Liver (tissue), 9 donors: Measurements from ENCODE around the gene TTF2. TPM values are rescaled to one million over a fixed set of nuclear protein-coding genes. Genes with fewer than 3 reads are reported as not detected.

ENCODE experiments used
- DNase-seq: peaks from one replicate; pipeline ENCODE4 v3.0.0-alpha.2; 2017; ENCODE audit warnings: low spot score
- H3K27ac ChIP-seq, 2 donors: one replicate each; pipeline ENCODE4 v1.7.0; 2013; ENCODE audit warnings: inconsistent platforms in 2 of 2, low read length in 2 of 2, control low read depth in 1 of 2, low read depth in 1 of 2, mild to moderate bottlenecking in 1 of 2
- H3K27me3 ChIP-seq, 4 donors: one replicate each; pipeline versions ENCODE4 v1.6.1 to v1.7.0; 2013; ENCODE audit warnings: low read length in 3 of 4, inconsistent platforms in 1 of 4, mild to moderate bottlenecking in 1 of 4, moderate library complexity in 1 of 4; ENCODE audit not compliant: control insufficient read depth in 4 of 4, insufficient read depth in 4 of 4
- H3K36me3 ChIP-seq, 4 donors: one replicate each; pipeline versions ENCODE4 v1.6.1 to v1.7.0; 2013; ENCODE audit warnings: low read length in 3 of 4, mild to moderate bottlenecking in 3 of 4, low read depth in 1 of 4, moderate library complexity in 1 of 4; ENCODE audit not compliant: control insufficient read depth in 4 of 4, insufficient read depth in 3 of 4
- H3K4me1 ChIP-seq, 4 donors: one replicate each; pipeline versions ENCODE4 v1.6.1 to v1.7.0; 2013; ENCODE audit warnings: low read length in 3 of 4, mild to moderate bottlenecking in 3 of 4, moderate library complexity in 1 of 4; ENCODE audit not compliant: control insufficient read depth in 4 of 4, insufficient read depth in 4 of 4
- H3K4me3 ChIP-seq, 3 donors: one replicate each; pipeline versions ENCODE4 v1.6.1 to v1.7.0; 2013; ENCODE audit warnings: low read length in 3 of 3, control low read depth in 1 of 3, low read depth in 1 of 3, mild to moderate bottlenecking in 1 of 3
- H3K9ac ChIP-seq, 2 donors: one replicate each; pipeline ENCODE4 v1.7.0; 2013; ENCODE audit warnings: low read length in 2 of 2, mild to moderate bottlenecking in 2 of 2, moderate library complexity in 2 of 2, control low read depth in 1 of 2, low read depth in 1 of 2
- H3K9me3 ChIP-seq, 4 donors: one replicate each; pipeline versions ENCODE4 v1.6.1 to v1.7.0; 2013; ENCODE audit warnings: low read length in 3 of 4; ENCODE audit not compliant: control insufficient read depth in 4 of 4
- ATF3 ChIP-seq: IDR thresholded peaks from 2 replicates; pipeline ENCODE4 v1.6.1; 2016; ENCODE audit warnings: antibody characterized with exemption
- EGR1 ChIP-seq, 2 donors: IDR thresholded peaks; 2 replicates each; pipeline ENCODE4 v1.6.1; 2016 to 2018; ENCODE audit warnings: antibody characterized with exemption in 2 of 2, low read depth in 2 of 2
- FOXA1 ChIP-seq: IDR thresholded peaks from 2 replicates; pipeline ENCODE4 v1.6.1; 2016; ENCODE audit warnings: antibody characterized with exemption
- FOXA2 ChIP-seq: IDR thresholded peaks from 2 replicates; pipeline ENCODE4 v1.6.1; 2016; ENCODE audit warnings: antibody characterized with exemption
- GABPA ChIP-seq, 2 donors: IDR thresholded peaks in 1 of 2; conservative IDR thresholded peaks in 1 of 2; 2 replicates each; pipeline ENCODE4 v1.6.1; 2016; ENCODE audit warnings: antibody characterized with exemption in 2 of 2, mild to moderate bottlenecking in 1 of 2, moderate library complexity in 1 of 2
- HNF4A ChIP-seq, 2 donors: conservative IDR thresholded peaks; 2 replicates each; pipeline ENCODE4 v1.6.1; 2016; ENCODE audit warnings: antibody characterized with exemption in 2 of 2, mild to moderate bottlenecking in 2 of 2
- HNF4G ChIP-seq: IDR thresholded peaks from 2 replicates; pipeline ENCODE4 v1.6.1; 2016; ENCODE audit warnings: antibody characterized with exemption
- JUND ChIP-seq, 2 donors: IDR thresholded peaks; 2 replicates each; pipeline ENCODE4 v1.6.1; 2016; ENCODE audit warnings: antibody characterized with exemption in 2 of 2
- NR2F2 ChIP-seq: IDR thresholded peaks from 2 replicates; pipeline ENCODE4 v1.6.1; 2016; ENCODE audit warnings: antibody characterized with exemption
- RAD21 ChIP-seq, 2 donors: IDR thresholded peaks; 2 replicates each; pipeline ENCODE4 v1.6.1; 2016; ENCODE audit warnings: antibody characterized with exemption in 2 of 2, mild to moderate bottlenecking in 2 of 2
- REST ChIP-seq: IDR thresholded peaks from 2 replicates; pipeline ENCODE4 v1.6.1; 2016; ENCODE audit warnings: antibody characterized with exemption, mild to moderate bottlenecking
- RXRA ChIP-seq, 2 donors: IDR thresholded peaks; 2 replicates each; pipeline ENCODE4 v1.6.1; 2017 to 2018; ENCODE audit warnings: antibody characterized with exemption in 2 of 2, mild to moderate bottlenecking in 1 of 2
- SP1 ChIP-seq: IDR thresholded peaks from 2 replicates; pipeline ENCODE4 v1.6.1; 2018; ENCODE audit warnings: antibody characterized with exemption, mild to moderate bottlenecking
- TAF1 ChIP-seq: conservative IDR thresholded peaks from 2 replicates; pipeline ENCODE4 v1.6.1; 2016; ENCODE audit warnings: antibody characterized with exemption, mild to moderate bottlenecking
- YY1 ChIP-seq: IDR thresholded peaks from 2 replicates; pipeline ENCODE4 v1.6.1; 2016; ENCODE audit warnings: antibody characterized with exemption, mild to moderate bottlenecking
- WGBS: extraction: QIAGEN DNeasy Blood & Tissue Kit; methylation state at CpG from one replicate; pipeline ENCODE4 v1.1.7; 2013; 5-methylcytosine and 5-hydroxymethylcytosine counted together
- polyA plus RNA-seq, 2 donors: library from polyadenylated mRNA; stranded (reverse) in 1 of 2; unstranded in 1 of 2; fragments of 200-250 nt in 1 of 2; fragments of >200 nt in 1 of 2; fragmentation: Nextera tagmentation in 1 of 2; extraction: Ambion mirVana in 1 of 2; gene quantifications; one replicate each; pipeline versions ENCODE4 v1.2.1 to v1.2.3, GENCODE V29; 2013 to 2015
- total RNA-seq, 2 donors: library from RNA; depleted of rRNA; stranded (reverse); fragments of >200 nt; gene quantifications; one replicate each; pipeline ENCODE4 v1.2.3, GENCODE V29; 2014
- TF ChIP-seq, protein P1 (sequence below): IDR thresholded peaks from 2 replicates; pipeline ENCODE4 v1.6.1; 2016; ENCODE audit warnings: antibody characterized with exemption
- TF ChIP-seq, protein P2 (sequence below): IDR thresholded peaks from 2 replicates; pipeline ENCODE4 v1.6.1; 2016; ENCODE audit warnings: antibody characterized with exemption
- TF ChIP-seq, protein P3 (sequence below): fragments of 150-350 bp; IDR thresholded peaks from 2 replicates; pipeline ENCODE4 v1.5.1; 2017; ENCODE audit warnings: improper control_type of control experiment, low read depth, low read length; ENCODE audit not compliant: missing input control
- donor health status: healthy.
- donor health status: healthy.
- donor health status: healthy.
- donor health status: healthy.
- donor health status: healthy.

The TTF2 gene
- total and polyA plus RNA-seq, 4 donors = 1.3 to 16.9 (median 2.8) TPM

- no peak for TF ChIP-seq JUND (IDR thresholded peaks at IDR 0.05)
- TF ChIP-seq RAD21 (IDR thresholded peaks at IDR 0.05) = no peak
- no peak for TF ChIP-seq TAF1
- TF ChIP-seq, protein P1, sequence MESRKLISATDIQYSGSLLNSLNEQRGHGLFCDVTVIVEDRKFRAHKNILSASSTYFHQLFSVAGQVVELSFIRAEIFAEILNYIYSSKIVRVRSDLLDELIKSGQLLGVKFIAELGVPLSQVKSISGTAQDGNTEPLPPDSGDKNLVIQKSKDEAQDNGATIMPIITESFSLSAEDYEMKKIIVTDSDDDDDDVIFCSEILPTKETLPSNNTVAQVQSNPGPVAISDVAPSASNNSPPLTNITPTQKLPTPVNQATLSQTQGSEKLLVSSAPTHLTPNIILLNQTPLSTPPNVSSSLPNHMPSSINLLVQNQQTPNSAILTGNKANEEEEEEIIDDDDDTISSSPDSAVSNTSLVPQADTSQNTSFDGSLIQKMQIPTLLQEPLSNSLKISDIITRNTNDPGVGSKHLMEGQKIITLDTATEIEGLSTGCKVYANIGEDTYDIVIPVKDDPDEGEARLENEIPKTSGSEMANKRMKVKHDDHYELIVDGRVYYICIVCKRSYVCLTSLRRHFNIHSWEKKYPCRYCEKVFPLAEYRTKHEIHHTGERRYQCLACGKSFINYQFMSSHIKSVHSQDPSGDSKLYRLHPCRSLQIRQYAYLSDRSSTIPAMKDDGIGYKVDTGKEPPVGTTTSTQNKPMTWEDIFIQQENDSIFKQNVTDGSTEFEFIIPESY = no peak
Measured at GRCh38 chr1:117013309-117013858, 46.7 kb upstream of the TTF2 start (continued).

GRCh38 chr1:117014209-117014608 is 45.9 kb upstream of the TTF2 start:
- H3K9me3 ChIP-seq = no peaks in the 10 kb centered on the region
- H3K4me3 ChIP-seq = no peak overlapping the region
- no peak for DNase-seq
- no peaks in the 10 kb centered on the region for H3K27me3 ChIP-seq
- TF ChIP-seq FOXA2 (no peak), EGR1 (IDR thresholded peaks at IDR 0.05; ENCODE audit: low read depth in 2 of 2) (no peak), NR2F2 (no peak), RAD21 (IDR thresholded peaks at IDR 0.05) (no peak), FOXA1 (no peak), RXRA (IDR thresholded peaks at IDR 0.05) (no peak), REST (no peak), GABPA (IDR thresholded peaks at IDR 0.05 in 1 of 2, conservative IDR thresholded peaks at IDR 0.05 in 1 of 2) (no peak), HNF4A (conservative IDR thresholded peaks at IDR 0.05) (no peak), ATF3 (no peak), HNF4G (no peak), JUND (IDR thresholded peaks at IDR 0.05) (no peak), YY1 (no peak), SP1 (no peak), TAF1 (no peak)
- TF ChIP-seq, protein P1 = no peak
- TF ChIP-seq, protein P2, sequence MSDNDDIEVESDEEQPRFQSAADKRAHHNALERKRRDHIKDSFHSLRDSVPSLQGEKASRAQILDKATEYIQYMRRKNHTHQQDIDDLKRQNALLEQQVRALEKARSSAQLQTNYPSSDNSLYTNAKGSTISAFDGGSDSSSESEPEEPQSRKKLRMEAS = no peak
- TF ChIP-seq, protein P3, sequence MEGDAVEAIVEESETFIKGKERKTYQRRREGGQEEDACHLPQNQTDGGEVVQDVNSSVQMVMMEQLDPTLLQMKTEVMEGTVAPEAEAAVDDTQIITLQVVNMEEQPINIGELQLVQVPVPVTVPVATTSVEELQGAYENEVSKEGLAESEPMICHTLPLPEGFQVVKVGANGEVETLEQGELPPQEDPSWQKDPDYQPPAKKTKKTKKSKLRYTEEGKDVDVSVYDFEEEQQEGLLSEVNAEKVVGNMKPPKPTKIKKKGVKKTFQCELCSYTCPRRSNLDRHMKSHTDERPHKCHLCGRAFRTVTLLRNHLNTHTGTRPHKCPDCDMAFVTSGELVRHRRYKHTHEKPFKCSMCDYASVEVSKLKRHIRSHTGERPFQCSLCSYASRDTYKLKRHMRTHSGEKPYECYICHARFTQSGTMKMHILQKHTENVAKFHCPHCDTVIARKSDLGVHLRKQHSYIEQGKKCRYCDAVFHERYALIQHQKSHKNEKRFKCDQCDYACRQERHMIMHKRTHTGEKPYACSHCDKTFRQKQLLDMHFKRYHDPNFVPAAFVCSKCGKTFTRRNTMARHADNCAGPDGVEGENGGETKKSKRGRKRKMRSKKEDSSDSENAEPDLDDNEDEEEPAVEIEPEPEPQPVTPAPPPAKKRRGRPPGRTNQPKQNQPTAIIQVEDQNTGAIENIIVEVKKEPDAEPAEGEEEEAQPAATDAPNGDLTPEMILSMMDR = no peak
- no peak overlapping the region for H3K27ac ChIP-seq
- 93% methylated on average over 5 of the region's 5 CpGs for WGBS
- no peak overlapping the region for H3K9ac ChIP-seq
- H3K4me1 ChIP-seq = no peaks in the 10 kb centered on the region
- H3K36me3 ChIP-seq = no peaks in the 10 kb centered on the region
